ELR (cell line): ENCODE data around the gene TREML4.
"Not testable (repeated sequence)": the region's sequence is repeated elsewhere in the genome, so short reads cannot be mapped to it uniquely, and the experiment has no call there.

Source experiments
- DNase-seq: peaks from one replicate; pipeline ENCODE4 v3.0.0-alpha.2; 2015; ENCODE audit warnings: low read depth

TREML4 gene

DNA sequence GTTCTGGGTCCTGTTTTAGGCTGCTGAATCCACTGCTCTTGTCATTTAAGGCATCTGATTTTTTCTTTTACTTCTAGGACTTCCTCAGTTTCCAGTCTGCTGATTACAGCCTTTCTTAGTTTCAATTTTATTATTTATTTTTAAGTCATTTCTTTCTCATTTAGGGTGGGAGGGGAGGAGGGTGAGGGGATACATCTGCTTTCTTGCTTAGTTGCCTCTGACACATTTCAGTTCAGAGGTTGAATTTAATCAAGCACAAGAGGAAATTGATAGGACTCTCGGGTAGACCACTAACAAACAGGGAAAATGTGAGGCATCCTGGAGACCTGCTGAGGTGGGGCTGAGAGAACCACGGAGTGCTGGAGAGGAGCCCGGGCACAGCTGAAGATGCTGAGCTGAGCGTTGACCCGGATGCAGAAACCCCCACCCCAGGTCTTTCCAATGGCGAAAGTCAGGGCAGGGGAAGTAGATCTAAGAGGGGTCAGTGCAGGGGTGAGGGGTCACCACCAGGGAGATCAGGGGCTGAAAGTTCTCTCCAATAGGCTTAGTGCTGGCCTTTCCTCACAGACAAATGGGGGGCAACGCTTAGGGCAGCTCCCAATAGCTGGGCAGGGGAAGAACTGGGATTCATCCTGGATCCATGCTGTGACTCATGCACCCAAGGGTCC is 19.6 kb upstream of the TREML4 start:
- DNase-seq: no peak

GRCh38 chr6:41209547-41210320 is 18.4 kb upstream of the TREML4 start:
- no peak for DNase-seq

DNA sequence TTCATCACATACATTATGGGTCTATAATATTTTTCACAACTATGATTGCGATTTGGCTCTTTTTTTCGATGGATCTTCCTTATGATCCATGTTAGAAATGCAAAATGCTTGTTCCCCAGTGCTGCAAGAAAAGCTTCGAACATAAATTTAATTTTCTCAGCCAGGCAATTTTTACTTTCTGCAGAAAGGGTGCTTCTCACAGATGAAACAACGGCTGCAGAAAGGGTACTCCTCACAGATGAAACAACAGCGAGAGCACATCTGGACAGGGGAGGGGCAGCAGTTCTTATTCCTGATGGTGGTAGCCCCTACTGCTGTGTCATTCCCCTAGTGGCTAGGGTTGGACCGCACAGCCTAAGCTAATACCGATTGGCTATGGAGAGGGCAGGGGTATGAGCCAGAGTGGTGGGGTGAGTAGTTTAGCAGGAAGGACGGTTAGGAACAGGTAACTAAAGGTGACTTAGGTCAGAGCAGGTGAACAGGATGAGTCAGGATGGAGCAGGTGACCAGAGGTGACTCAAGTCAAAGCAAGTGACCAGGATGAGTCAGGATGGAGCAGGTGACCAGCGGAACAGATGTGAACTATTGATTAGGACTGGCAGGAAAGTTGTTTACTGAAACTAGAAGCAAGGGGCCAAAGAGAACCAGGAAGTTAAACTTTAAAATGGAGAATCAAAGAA is 13.4 kb upstream of the TREML4 start:
- DNase-seq: no peak

GRCh38 chr6:41215777-41216176 is 12.4 kb upstream of the TREML4 start:
- no peak for DNase-seq

DNA sequence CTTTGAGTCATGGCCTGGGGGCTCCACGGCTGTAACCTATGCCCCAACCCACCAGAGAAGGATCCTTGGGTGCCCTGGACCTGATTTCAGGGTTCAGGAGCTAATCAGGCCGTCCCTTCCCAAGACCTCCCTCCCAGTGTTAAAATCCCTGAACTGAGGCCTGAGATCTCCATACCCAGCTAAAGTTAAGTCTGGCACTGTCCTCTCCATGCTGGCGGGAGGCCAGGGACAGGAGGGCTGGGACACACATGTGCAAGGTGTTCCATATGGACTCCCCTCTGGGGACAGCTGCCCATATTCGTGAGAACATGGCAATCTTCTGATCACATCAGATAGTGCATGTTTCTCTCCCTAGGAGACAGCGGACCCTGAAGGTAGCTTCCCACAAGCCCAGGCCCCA is 11.5 kb upstream of the TREML4 start:
- no peak for DNase-seq

DNA sequence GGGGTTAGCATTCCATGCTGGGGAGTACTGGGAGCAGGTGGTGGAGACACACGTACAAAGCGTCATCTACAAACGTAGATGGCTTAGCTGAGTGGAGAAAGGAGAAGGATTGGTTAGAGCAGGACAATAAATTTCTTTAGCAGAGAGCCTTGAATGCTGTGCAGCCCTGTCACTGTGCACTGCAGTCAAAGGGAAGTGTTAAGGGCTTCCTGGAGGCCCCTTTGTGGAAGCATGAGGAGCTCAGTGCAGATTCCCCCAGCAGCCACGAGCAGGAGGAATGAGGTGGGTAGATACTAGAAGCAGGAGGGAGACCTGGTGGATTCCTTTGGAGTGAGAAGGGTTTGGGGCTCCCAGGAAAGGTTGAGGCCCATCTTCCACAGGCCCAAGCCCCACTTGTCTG is 6.1 kb upstream of the TREML4 start:
- DNase-seq: no peak

DNA sequence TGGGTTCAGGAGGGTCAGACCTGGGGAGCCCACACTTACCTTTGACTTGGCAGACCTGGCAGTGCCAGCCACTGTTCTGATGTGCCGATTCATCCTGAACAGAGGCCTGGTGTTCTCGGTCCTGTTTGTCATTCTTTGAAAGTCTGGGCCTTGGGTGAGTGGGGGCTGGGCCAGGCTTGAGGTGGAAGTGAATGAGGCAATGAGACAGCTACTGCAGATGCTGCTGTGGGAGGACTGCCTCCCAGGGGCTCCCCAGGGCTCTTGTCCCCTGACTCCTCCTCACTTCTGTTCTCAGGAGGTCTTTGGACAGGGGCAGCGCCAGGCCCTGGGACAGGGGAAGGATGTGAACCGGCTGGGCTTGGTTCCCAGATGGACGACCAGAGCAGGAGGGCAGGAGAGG is 5.6 kb upstream of the TREML4 start:
- DNase-seq: no peak

DNA sequence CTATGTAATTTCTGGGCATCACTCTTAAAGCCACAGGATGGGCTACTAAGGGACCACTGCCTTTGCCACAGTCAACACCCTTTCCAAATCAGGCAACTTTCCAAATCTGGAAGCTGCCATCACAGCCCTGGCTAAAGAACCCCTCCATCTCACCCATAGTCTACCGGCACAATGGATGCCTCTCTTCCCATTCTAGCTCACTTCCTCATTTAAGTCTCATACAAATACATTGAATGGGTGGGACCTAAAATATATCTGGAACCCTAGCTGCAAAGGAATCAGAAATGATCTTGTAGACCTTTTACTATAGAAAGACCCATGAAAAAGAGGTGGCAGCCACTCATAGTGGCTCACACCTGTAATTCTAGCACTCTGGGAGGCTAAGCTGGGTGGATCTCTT is 3.3 kb upstream of the TREML4 start:
- DNase-seq: no peak

- no peak for DNase-seq
Observed at GRCh38 chr6:41226752-41227151, 1.4 kb upstream of the TREML4 start.

DNA sequence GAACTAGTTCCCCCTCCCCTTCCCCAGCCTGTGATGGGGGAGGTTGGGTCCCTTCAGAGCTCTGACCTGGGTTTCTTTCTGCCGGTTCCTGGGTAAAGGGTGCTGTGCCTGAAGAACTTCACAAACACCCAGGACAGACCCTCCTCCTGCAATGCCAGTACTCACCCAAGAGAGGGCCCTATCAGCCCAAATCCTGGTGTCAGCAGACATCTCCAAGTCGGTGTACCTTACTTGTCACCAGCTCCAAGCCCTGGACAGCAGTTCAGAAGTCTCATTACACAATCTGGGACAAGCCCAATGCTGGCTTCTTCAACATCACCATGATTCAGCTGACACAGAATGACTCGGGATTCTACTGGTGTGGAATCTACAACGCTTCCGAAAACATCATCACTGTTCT is 467 bp downstream of the TREML4 start:
- DNase-seq: no peak

- DNase-seq: no peak
Observed at GRCh38 chr6:41229721-41230120, 1.6 kb downstream of the TREML4 start.

DNA sequence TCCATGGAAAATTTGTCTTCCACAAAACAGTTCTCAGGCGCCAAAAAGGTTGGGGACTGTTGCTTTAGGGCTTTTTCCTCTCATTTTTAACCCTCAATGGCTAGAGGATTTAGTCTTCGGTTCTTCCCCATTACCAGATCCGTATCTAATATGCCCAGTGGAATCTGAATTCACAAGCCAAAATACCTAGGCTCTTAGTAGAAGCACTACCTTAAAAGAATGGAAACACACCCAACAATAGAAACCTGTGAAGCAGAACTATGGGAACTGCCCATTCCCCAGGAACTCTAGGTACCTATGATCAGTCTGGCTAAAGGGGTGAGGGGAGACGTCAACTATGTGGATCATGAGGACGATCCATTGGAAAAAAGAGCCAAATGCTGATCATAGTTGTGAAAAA is 3.1 kb downstream of the TREML4 start:
- no peak for DNase-seq

DNA sequence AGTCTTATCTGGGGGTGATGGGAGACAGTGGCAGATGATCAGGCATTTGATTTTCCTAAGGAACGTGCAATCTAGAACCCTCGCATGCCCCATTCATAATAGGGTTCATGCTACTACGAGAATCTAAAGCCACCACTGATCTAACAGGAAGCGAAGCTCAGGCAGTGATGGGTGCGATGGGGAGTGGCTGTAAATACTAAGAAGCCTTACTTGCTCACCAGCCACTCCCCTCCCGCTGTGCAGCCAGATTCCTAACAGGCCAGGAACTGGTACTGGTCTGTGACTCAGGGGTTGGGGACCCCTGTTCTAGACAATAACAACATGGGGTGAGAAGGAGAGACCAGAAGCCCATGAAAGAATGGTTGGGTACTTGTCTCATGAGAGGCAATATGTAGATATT is 4.5 kb downstream of the TREML4 start:
- no peak for DNase-seq

DNA sequence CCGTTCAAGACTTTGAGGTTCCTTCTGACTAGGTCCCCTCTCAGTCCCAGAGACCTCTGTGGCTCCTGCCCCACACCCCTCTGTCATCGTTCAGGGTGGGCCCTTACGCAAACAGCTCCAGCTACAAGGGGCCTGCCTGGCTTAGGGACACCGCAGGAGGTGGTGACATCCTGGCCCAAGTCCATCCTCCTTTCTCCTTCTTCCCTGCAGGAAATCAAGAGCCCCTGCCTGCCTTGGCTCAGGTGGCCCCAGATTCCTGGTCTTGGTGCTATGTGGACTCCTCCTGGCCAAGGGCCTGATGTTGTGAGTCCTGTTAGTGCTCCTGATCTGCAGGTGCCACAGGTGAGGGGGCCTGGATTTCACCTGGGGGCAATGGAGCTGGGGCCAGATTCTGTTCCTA is 8.1 kb downstream of the TREML4 start:
- DNase-seq: no peak

GRCh38 chr6:41237128-41237527 is 9.0 kb downstream of the TREML4 start:
- DNase-seq: no peak

GRCh38 chr6:41239467-41240159 is 11.5 kb downstream of the TREML4 start:
- no peak for DNase-seq

DNA sequence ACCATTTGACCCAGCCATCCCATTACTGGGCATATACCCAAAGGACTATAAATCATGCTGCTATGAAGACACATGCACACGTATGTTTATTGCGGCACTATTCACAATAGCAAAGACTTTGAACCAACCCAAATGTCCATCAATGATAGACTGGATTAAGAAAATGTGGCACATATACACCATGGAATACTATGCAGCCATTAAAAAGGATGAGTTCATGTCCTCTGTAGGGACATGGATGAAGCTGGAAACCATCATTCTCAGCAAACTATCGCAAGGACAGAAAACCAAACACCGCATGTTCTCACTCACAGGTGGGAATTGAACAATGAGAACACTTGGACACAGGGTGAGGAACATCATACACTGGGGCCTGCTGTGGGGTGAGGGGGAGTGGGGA is 18.4 kb downstream of the TREML4 start:
- DNase-seq: not testable (repeated sequence)

GRCh38 chr6:41247288-41247865 is 19.2 kb downstream of the TREML4 start:
- DNase-seq: no peak

- no peak for DNase-seq
Observed at GRCh38 chr6:41247882-41248705, 19.9 kb downstream of the TREML4 start.

GRCh38 chr6:41252401-41253169 is 24.4 kb downstream of the TREML4 start:
- DNase-seq: no peak

GRCh38 chr6:41255110-41255509 is 27.0 kb downstream of the TREML4 start:
- no peak for DNase-seq
